NCI-H146 treated with DMSO at 0.1 percent for 48 hours (cell line): ENCODE measurements around the gene SCAF1.
"Not testable (repeated sequence)": the region's sequence is repeated elsewhere in the genome, so short reads cannot be mapped to it uniquely, and the experiment has no call there.

ENCODE experiments used
- DNase-seq: peaks from one replicate; lab custom pipeline; 2025; ENCODE audit not compliant: unreplicated experiment; lab: John Stamatoyannopoulos, UW

Gene SCAF1

DNA sequence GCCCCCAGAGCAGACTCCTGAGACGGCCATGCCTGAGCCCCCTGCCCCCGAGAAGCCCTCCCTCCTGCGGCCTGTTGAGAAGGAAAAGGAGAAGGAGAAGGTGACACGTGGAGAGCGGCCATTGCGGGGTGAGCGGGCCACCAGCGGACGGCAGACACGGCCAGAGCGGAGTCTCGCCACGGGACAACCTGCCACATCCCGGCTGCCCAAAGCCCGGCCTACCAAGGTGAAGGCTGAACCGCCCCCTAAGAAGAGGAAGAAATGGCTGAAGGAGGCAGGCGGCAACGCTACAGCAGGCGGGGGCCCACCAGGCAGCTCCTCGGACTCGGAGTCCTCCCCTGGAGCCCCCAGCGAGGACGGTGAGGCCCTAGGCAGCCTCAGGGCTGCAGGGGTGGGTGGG is 26.1 kb upstream of the SCAF1 start:
- DNase-seq: no peak

DNA sequence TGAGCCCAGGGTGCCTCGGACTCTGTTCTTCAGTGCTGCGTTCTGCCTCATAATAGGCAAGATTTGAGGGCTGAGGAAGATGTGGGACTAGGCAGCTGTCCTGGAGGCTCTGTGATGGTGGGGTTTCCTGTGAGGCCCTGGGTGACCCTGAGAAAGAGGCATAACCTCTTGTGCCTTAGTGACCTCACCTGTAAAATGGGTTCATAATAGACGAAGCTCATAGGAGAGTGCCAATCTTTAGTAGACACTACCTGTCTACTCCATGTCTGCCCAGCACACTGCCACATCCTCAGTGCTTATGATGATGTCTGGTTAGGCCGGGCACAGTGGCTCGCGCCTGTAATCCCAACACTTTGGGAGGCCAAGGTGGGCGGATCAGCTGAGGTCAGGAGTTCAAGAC is 25.5 kb upstream of the SCAF1 start:
- DNase-seq: no peak

DNA sequence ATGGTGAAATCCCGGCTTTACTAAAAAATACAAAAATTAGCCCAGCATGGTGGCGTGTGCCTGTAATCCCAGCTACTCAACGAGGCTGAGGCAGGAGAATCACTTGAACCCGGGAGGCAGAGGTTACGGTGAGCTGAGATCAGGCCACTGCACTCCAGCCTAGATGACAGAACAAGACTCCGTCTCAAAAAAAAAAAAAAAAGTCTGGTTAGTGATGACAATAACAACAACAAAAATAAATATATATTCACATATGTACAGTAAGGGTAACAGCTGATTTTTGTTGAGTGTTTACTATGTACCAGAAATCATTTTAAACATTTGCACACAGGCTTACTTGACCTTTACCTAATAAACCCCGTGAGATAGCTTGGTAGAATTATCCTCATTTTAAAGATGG is 25.1 kb upstream of the SCAF1 start:
- no peak for DNase-seq

GRCh38 chr19:49617860-49618259 is 24.1 kb upstream of the SCAF1 start:
- not testable (repeated sequence) for DNase-seq

DNA sequence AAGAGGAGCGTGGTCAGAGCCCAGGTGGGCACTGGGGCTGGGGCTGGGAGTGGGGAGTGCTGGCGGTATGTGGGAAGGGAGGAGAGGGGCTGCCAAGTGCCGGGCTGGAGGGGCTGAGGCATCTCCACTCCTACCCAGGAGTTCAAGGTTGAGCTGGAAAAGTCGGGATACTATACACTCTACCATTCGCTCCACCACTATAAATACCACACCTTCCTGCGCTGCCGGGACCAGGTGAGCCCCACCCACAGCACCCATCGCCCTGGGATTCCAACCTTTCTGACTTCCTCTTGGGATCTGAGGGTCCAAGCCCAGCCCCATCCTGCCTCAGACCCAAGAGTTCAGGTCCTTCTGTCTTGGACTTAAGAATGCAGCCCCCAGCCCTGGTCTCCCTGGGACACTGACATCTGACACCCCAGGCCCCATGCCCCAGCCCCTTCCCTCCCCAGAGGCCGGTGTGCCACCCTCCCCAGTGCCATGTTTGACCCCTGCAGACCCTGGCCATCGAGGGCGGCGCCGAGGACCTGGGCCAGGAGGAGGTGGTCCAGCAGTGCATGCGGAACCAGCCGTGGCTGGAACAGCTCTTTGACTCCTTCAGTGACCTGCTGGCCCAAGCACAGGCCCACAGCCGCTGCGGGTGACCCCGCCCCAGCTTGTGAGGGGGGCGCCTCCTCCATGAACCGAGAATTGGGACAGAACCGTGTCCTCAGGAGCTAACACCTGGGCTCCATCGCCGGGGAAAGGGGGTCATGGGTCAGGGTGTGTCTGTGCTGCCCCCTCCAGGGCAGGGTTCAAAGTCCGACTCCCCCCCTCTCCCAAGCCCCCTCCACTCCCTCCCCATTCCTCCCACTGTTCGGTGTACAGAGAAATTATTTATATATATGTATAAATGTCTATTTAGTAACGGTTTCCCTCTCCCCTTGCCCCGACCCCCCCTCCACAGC is 16.8 kb upstream of the SCAF1 start:
- no peak for DNase-seq

DNA sequence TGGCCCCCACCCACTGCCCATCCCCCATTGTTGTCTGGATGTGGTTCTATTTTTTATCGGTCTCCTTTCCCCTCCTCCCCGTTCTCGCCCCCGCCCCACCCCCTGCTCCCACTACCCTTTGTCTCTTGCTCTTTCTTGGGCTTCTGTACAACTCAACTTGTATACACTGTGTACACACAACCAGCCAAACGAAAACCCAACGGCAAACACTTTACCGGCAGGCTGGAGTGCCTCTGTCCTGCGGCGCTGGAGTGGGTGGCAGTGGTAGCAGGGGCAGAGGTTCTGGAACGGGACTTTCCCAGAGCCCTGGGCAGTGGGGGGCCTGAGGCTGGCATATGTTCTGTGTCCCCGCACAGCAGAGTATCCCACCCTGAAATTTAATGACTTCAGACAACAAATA is 15.8 kb upstream of the SCAF1 start:
- DNase-seq: no peak

- DNase-seq: no peak
These were observed 12.3 kb upstream of the SCAF1 start for GRCh38 chr19:49629659-49630058.

GRCh38 chr19:49631014-49631588 is 10.9 kb upstream of the SCAF1 start:
- no peak for DNase-seq

- no peak for DNase-seq
These were observed 10.3 kb upstream of the SCAF1 start for GRCh38 chr19:49631610-49632192.

DNA sequence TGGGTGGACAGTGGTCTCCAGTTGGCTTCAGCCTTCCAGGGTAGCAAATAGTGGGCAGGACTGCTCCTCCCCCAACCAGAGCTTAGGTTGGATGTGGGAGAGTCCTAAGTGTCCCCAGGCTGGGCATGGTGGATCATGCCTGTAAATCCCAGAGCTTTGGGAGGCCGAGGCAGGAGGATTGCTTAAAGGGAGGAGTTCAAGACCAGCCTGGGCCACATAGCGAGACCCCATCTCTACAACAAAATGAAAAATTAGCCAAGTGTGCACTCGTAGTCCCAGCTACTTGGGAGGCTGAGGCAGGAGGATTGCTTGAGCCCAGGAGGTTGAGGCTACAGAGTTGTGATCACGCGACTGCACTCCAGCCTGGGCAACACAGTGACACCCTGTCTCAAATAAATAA is 9.4 kb upstream of the SCAF1 start:
- no peak for DNase-seq

DNA sequence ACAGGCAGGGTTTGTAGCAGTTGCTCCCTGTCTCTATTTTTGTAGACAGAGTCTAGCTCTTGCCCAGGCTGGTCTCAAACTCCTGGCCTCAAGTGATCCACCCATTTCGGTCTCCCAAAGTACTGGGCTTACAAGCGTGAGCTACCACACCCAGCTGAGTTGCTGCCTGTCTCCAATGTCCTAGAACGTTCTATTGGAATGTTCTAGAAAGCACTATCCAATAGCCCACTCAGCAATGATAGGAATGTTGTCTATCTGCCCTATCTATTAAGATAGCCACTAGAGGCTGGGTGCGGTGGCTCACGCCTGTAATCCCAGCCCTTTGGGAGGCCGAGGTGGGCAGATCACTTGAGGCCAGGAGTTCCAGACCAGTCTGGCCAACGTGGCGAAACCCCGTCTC is 8.7 kb upstream of the SCAF1 start:
- DNase-seq: not testable (repeated sequence)

DNA sequence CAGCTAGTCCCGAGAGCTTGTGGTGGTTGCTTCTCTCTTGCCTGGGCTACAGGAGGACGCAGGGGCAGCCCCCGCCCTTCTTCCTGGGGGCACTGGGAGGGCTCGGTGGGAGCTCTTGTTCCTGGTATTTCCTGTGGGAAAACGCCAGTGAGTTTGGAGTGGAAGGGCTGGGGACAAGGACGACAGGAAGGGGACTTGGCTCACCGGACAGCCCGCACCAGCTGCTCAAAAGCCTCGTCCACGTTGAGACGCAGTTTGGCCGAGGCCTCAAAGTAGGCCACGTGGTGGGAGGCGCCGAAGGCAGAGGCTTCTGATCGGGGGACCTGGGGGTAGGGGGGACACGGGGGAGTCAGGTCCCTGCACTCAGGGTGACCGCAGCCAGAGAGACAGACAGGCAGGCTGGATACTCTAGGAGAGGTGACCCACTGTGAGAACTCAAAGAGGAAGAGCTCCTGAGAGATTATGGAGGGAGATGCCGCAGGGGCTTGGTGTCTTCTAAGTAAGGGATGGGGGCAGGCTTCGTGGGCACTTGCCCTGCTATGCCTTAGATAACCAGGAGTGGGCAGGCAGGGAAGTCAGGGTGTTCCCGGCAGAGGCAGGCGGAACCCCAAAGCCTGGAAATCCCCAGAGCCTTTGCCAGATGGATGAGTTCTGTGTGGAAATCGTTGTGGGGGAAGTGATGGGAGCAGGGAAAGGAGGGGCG is 6.3 kb upstream of the SCAF1 start:
- no peak for DNase-seq

GRCh38 chr19:49636233-49636932 is 5.6 kb upstream of the SCAF1 start:
- DNase-seq: peak; percentile 21

- DNase-seq: no peak
These were observed 3.9 kb upstream of the SCAF1 start for GRCh38 chr19:49637821-49638738.

GRCh38 chr19:49639401-49640112 is 2.5 kb upstream of the SCAF1 start:
- DNase-seq: no peak

DNA sequence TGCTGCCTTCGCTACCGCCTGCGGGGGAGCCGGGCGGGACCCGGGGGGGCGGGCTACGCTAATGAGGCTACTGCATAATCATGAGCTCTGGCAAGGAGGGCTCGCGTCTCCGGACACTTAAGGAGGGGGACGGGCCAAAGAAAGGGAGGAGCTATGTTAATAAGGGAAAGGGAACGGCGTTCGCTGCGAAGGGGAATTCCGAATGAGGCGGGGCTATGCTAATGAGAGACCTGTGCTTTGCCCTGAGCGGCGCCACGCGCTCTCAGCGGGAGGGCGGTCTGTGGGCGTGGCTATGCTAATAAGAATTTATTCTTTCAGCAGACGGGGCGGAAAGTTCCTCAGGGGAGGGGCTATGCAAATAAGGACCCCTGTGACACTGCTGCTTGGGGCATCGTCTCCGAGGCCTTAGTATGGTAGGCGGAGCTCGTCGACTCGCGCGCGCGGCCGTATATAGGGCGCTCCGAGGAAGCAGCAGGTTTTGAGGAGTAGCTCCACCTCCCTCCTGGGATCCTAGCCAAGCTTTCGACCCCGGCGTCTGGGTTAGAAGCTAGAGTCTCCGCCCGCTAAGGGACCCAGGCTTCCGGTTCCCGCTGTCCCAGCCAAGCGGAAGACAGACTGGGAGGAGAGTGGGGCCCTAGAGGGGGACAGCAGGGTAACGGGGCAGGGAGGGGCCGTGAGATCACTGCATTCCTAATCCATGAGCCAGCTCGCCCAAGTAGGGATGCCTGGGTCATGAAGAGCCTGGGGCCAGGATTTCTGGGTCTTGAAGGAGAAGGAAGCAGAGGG is 1.7 kb upstream of the SCAF1 start, which contains the start of gene RRAS:
RRAS (minus strand) TSS at position 31 of the 786 bp plus-strand sequence. CDS start 45 bp downstream, outside the sequence.
- DNase-seq: peak; percentile 100

DNA sequence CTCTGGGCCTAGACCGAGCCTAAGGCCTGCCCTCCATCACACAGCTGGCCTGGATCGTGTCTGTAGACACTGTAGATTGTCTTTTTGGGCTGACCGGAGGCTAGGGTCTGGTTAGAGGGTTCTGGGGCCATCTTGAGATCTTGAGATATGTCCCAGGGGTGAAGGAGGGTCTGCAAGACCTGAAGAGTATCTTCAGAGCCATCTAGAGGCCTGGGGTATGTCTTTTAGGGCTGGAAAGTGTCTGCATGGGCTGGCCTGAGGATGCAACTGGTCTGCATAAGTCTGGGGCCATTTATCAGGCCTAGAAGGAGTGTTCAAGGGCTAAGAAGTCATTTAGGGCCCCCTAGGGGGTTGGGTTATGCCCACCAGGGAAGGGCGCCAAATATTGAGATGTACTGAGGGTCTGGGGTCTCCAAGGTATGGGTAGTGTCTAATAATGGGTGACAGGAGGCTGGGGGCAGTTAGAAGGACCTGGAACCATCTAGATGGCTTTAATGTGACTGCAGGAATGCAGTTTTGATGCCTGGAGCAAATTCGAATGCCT is 555 bp downstream of the SCAF1 start:
- DNase-seq: no peak

DNA sequence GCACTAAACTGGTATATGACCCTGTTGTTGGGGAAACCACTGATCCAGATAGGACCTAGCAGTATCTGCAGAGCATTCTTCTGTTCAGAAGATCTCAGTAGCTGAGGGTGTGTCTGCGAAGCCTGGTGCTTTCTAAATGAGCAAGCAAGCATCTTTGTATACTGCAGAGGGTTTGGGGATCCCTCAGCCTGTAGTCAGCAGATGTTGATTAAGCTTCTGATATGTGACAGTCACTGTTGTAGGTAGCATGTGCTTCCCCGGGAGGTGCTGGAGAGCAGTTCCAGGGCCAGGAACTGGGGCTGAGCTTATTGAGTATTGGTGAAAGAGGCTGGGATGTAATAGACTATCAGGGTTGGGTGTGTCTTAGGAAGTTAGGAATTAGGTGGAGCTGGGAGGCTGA is 1.5 kb downstream of the SCAF1 start:
- no peak for DNase-seq
